Gastrocnemius medialis (tissue), 4 donors: ENCODE measurements around the gene GOLGA6L7. TPM values are rescaled to one million over a fixed set of nuclear protein-coding genes. Genes with fewer than 3 reads are reported as not detected.
"Not testable (repeated sequence)": the region's sequence is repeated elsewhere in the genome, so short reads cannot be mapped to it uniquely, and the experiment has no call there.

Experiments
- ATAC-seq, 2 donors: fragments of 150-250 bp; one replicate each; pipeline ENCODE4 v1.9.1; 2016
- DNase-seq, 2 donors: peaks; one replicate each; pipeline ENCODE4 v3.0.0-alpha.2; 2019
- H3K27ac ChIP-seq, 4 donors: fragments of 200-600 bp; sonication (generic); 1 replicate in 1 of 4; 2 replicates in 3 of 4; pipeline ENCODE4 v1.5.1; 2016 to 2018; ENCODE audit warnings: mild to moderate bottlenecking in 2 of 4, moderate library complexity in 1 of 4
- H3K27me3 ChIP-seq, 3 donors: fragments of 200-600 bp; sonication (generic) in 2 of 3; 1 replicate in 1 of 3; 2 replicates in 2 of 3; pipeline versions ENCODE4 v1.5.1 to v1.6.0; 2016 to 2019; ENCODE audit warnings: mild to moderate bottlenecking in 1 of 3, moderate library complexity in 1 of 3
- H3K36me3 ChIP-seq, 2 donors: fragments of 200-600 bp; sonication (generic) in 1 of 2; one replicate each; pipeline ENCODE4 v1.5.1; 2017 to 2018
- H3K4me1 ChIP-seq, 2 donors: fragments of 200-600 bp; sonication (generic) in 1 of 2; one replicate each; pipeline ENCODE4 v1.5.1; 2016 to 2017; ENCODE audit warnings: mild to moderate bottlenecking in 2 of 2
- H3K4me3 ChIP-seq, 4 donors: fragments of 200-600 bp; sonication (generic) in 3 of 4; 1 replicate in 1 of 4; 2 replicates in 3 of 4; pipeline ENCODE4 v1.5.1; 2016 to 2019; ENCODE audit warnings: mild to moderate bottlenecking in 2 of 4
- H3K9me3 ChIP-seq, 3 donors: fragments of 200-600 bp; sonication (generic) in 2 of 3; 1 replicate in 1 of 3; 2 replicates in 2 of 3; pipeline ENCODE4 v1.5.1; 2016 to 2019
- in situ Hi-C, 4 donors: fragments of 200-750 bp; cut with MboI; loops; one replicate each; pipeline versions ENCODE4 v1.15.0 to v1.8.0; 2017; ENCODE audit warnings: low sequenced_read_pairs in 4 of 4
- intact Hi-C: fragments of 100-400 bp; cut with DNase I; formaldehyde crosslinking; loops from one replicate; pipeline ENCODE4 v1.15.1; 2023; ENCODE audit warnings: low total_unique reads
- total RNA-seq, 4 donors: library from RNA; depleted of rRNA; stranded (reverse); fragments of >200 nt; gene quantifications; one replicate each; pipeline versions ENCODE4 v1.1.0 to v1.2.3, GENCODE V29; 2016

Gene GOLGA6L7
- total RNA-seq, 4 donors from 2014 or later: not detected

DNA sequence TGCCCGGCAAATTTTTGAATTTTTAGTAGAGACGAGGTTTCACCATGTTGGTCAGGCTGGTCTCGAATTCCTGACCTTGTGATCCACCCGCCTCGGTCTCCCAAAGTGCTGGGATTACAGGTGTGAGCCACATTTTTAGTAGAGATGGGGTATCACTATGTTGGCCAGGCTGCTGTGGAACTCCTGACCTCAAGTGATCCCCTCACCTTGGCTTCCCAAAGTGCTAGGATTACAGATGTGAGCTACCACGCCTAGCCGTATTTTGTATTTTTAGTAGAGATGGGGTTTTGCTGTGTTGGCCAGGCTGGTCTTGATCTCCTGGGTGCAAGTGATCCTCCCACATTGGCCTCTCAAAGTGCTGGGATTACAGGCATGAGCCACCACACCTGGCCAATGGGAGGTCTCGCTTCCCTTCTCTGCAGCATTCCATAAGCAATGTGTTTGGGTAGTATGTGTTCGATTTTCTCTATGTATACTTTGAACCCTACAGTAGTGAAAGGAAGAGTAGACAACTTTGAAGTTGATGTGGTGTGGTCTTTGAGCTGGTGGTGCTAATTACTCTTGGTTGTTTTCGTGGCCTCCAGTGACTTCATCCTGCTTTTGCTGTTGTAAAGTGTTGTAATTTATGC, 13.4 kb downstream of the GOLGA6L7 start:
- H3K27me3 ChIP-seq, H3K4me1 ChIP-seq, ATAC-seq, H3K9me3 ChIP-seq, intact Hi-C loops, H3K27ac ChIP-seq, DNase-seq, in situ Hi-C loops, H3K36me3 ChIP-seq, H3K4me3 ChIP-seq: not testable (repeated sequence)

DNA sequence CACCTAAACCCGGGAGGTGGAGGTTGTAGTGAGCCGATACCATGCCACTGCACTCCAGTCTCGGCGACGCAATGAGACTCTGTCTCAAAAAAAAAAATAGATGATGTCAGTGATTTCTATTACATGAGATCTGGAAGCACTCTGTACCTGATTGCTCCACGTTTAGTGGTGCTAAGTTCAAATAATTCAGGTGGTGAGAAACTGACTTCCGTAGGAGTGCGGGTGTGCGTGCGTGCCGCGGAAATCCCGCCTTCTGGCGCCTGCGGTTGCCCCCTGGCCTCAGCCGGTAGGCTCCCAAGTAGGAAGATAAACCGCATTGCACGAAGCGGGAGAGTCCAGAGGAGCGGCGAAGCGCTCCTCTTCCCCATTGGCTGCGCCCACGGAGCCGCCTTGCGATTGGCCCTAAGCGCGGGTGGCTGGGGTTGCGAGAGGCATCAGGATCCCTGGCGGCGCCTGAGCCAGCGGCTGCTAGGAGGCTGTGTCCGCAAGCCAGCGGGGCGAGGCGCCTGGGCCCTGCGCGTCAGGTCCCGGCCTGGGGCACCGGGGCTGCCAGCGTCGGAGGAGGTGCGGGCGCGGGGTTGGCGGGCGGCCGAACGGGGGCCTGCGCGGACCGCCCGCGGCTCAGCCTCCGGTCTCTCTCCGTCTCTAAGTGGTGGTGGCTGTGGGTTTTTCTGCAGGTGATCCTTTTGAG, 16.4 kb downstream of the GOLGA6L7 start:
- H3K27ac ChIP-seq, H3K9me3 ChIP-seq, intact Hi-C loops, H3K27me3 ChIP-seq, H3K36me3 ChIP-seq, H3K4me1 ChIP-seq, in situ Hi-C loops: not testable (repeated sequence)
- ATAC-seq (peak; percentile 52 to 71), DNase-seq (peak; percentile 7 to 35)
- peak overlapping the region in 3 of 4 donors; percentile 28 to 43 (median 38) for H3K4me3 ChIP-seq

DNA sequence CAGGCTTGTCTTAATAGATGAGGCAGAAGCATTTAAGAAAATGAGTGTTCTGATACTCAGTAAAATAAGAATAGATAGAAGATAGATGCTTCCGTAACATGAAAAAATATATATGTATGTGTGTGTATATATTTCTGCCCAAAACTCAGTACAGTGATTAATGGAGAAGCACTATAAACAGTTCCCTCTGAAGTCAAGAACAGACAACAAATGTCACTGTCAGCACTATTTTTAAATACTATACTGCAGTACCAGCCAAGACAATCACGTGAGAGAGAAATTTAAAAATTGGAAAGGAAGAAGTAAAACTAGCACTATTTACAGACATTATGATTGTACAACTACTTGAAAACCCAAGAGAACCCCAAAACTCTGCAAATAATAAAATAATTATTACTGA, 27.0 kb downstream of the GOLGA6L7 start:
- H3K9me3 ChIP-seq, H3K27ac ChIP-seq, H3K4me3 ChIP-seq, H3K27me3 ChIP-seq, H3K36me3 ChIP-seq, intact Hi-C loops, H3K4me1 ChIP-seq, ATAC-seq, in situ Hi-C loops, DNase-seq: not testable (repeated sequence)

DNA sequence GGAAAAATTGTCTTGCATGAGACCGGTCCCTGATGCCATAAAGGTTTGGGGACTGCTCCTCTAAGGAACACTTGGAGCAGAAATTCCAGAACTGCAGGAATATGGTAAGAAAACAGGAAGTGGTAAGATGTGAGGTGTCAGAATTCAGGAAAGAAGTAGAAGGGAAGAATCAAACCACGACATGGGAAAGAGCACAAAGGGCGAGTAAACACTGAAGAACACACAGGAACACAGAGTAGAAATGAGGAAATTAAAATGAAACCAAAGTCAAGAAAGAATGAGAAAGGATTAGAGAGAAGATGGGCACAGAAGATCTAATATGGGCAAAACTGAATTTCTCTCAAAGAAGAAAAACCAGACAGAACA, 28.5 kb downstream of the GOLGA6L7 start:
- ATAC-seq, DNase-seq, H3K4me1 ChIP-seq, H3K27me3 ChIP-seq, H3K9me3 ChIP-seq, intact Hi-C loops, in situ Hi-C loops, H3K4me3 ChIP-seq, H3K36me3 ChIP-seq, H3K27ac ChIP-seq: not testable (repeated sequence)

DNA sequence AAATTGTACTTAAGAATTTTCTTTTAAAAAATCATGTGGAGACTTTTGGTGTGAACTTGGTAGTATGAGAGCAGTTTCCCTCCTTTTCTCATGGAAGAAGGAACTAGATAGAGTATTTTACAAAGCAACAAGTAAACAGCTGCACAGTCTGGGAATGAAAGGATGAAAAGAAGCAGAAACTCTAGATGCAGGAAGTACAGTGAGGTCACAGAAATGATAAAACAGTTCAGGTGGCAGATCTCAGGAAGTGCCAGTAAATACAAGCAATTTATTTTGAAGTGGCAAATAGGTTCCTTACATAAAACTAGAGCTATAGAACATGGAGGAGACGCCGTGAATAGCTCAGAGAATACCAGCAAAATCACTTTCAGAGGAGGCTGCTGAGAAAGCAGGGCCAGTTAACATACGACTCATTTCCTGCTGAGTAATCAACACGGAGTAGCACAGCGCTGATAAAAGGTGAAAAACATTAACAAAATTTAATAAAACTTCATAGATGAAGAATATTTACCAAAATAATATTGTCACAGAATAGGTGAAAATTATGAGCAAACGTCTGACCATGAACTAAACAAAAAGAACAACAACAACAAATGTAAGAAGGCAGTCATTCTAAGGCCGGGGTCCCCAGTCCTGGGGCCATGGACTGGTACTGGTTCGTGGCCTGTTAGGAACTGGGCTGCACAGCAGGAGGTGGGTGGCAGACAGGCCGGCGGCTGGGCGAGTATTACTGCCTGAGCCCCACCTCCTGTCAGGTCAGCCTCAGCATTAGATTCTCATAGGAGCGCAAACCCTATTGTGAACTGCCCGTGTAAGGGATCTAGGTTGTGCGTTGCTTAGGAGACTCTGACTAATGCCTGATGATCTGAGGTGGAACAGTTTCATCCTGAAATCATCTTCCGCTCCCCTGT, 29.2 kb downstream of the GOLGA6L7 start:
- H3K4me3 ChIP-seq, H3K4me1 ChIP-seq, intact Hi-C loops, DNase-seq, H3K27ac ChIP-seq, ATAC-seq, H3K36me3 ChIP-seq, H3K9me3 ChIP-seq, H3K27me3 ChIP-seq, in situ Hi-C loops: not testable (repeated sequence)

DNA sequence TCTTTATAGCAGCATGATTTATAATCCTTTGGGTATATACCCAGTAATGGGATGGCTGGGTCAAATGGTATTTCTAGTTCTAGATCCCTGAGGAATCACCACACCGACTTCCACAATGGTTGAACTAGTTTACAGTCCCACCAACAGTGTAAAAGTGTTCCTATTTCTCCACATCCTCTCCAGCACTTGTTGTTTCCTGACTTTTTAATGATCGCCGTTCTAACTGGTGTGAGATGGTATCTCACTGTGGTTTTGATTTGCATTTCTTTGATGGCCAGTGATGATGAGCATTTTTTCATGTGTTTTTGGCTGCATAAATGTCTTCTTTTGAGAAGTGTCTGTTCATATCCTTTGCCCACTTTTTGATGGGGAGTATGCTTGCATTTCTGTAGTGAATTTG, 30.3 kb downstream of the GOLGA6L7 start:
- H3K27me3 ChIP-seq, ATAC-seq, H3K4me1 ChIP-seq, H3K4me3 ChIP-seq, H3K9me3 ChIP-seq, in situ Hi-C loops, DNase-seq, H3K36me3 ChIP-seq, H3K27ac ChIP-seq, intact Hi-C loops: not testable (repeated sequence)

DNA sequence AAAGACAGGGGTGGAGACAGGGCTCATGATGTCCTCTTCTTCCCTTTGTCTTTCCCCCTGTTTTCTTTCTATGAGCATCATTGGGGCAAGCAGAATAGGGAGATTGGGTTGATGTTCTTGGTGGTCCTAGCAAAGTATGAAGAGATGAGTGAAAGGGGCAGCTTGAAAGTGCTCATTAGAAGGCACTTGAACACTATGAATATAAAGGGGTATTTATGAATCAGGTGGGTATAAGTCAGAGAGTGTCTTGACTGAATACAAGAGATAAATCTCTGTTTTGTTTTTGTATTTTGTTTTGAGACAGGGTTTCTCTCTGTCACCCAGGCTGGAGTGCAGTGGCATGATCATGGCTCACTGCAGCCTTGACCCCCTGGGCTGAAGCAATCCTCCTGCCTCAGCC, 34.4 kb downstream of the GOLGA6L7 start:
- H3K36me3 ChIP-seq, H3K4me3 ChIP-seq, H3K27ac ChIP-seq, in situ Hi-C loops, DNase-seq, H3K27me3 ChIP-seq, intact Hi-C loops, H3K9me3 ChIP-seq, ATAC-seq, H3K4me1 ChIP-seq: not testable (repeated sequence)

DNA sequence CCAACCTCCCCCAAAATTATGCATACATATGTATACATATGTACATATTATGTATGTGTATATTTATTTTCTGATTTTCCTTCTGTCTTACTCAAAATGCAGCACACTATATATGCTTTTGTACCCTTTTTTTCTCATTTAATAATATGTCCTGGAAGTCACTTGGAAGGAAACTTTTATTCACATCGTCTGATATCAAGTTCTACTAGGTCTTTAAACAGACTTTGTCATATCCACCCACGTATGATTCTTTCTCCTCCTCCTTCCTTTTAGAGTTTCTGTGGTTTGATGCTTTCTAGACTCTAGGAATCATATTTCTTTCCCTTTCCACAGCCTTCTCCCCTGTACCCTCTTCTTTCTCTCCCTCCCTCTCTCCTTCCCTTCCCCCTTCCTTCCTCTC, 35.1 kb downstream of the GOLGA6L7 start:
- H3K4me1 ChIP-seq, ATAC-seq, intact Hi-C loops, H3K36me3 ChIP-seq, in situ Hi-C loops, H3K9me3 ChIP-seq, H3K27me3 ChIP-seq, H3K4me3 ChIP-seq, H3K27ac ChIP-seq, DNase-seq: not testable (repeated sequence)

DNA sequence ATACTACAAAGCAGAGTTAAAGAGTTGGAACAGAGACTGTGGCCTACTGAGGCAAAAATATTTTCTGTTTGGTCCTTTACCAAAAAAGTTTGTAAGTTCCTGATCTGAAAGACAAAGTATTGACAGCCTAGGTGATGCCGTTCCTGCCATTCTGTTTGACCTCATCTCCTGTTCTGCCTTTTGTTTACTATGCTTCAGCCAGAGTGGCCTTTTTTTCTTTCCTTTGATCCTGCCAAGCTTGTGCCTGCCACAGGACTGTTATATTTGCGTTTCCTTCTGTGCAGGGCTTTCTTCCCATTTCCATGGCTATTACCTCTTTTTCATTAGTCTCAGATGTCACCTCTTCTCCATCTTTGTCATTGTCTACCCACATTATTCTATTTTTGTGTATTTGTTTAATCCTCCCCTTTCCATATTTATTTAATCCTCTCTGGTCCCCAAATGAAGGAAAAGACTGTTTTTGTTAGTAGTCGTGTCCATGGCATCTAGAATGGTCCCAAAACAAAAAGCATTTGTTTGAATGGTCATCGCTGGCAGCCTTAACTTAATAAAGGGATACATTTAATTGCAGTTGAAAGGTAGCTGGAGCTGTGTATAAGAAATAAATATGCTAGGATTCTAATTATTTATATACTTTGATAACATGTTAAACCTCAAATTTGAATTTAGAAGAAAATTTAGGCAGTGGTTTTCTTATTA, 36.4 kb downstream of the GOLGA6L7 start:
- H3K27me3 ChIP-seq, ATAC-seq, in situ Hi-C loops, DNase-seq, H3K4me1 ChIP-seq, H3K27ac ChIP-seq, H3K9me3 ChIP-seq, H3K36me3 ChIP-seq, intact Hi-C loops, H3K4me3 ChIP-seq: not testable (repeated sequence)

DNA sequence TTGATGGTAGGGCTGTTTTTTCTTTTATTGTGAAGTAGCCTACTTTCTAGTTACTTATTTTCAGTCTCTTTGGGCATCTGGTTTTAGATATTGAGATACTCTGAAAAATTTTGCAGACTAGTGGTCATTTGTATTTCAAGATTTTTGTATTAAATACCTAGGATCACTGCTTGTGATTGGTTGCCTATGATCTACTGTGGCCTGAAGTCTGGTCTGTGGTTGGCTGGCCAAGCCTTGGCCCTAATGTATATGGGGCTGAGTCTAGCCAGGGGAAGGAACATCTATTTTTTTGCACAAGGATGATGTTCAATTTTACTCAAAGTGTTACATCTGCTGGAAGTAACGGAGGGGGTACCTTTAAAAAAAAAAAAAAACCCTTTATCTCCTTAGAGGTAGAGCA, 38.0 kb downstream of the GOLGA6L7 start:
- H3K9me3 ChIP-seq, DNase-seq, H3K36me3 ChIP-seq, in situ Hi-C loops, ATAC-seq, H3K4me3 ChIP-seq, H3K4me1 ChIP-seq, H3K27me3 ChIP-seq, intact Hi-C loops, H3K27ac ChIP-seq: not testable (repeated sequence)

DNA sequence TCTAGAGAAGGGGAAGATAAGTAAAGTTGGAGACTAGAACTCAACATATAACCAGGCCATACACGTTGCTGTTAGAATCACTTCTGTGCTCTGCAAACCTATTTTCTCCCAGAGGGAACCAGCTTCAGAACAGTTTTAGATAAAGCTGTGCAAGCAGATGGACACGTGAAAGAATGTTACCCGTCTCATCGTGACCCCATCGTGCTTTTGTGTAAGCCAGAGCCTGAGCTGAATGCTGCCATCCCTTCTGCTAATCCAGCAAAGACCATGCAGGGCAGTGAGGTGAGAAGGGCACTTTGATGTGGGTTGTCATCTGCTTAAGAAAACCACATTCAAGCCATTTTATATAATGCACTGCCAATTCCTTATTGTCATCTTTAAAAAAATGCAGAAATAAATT, 40.3 kb downstream of the GOLGA6L7 start:
- H3K4me1 ChIP-seq, H3K27ac ChIP-seq, H3K9me3 ChIP-seq, DNase-seq, ATAC-seq, intact Hi-C loops, H3K27me3 ChIP-seq, in situ Hi-C loops, H3K4me3 ChIP-seq, H3K36me3 ChIP-seq: not testable (repeated sequence)
